Hippocampal formation (tissue), 2 donors: Measurements from ENCODE around the gene HTR6.

Source experiments
- DNase-seq, 2 donors: peaks; one replicate each; lab custom pipeline; 2025; lab: John Stamatoyannopoulos, UW

The HTR6 gene

DNA sequence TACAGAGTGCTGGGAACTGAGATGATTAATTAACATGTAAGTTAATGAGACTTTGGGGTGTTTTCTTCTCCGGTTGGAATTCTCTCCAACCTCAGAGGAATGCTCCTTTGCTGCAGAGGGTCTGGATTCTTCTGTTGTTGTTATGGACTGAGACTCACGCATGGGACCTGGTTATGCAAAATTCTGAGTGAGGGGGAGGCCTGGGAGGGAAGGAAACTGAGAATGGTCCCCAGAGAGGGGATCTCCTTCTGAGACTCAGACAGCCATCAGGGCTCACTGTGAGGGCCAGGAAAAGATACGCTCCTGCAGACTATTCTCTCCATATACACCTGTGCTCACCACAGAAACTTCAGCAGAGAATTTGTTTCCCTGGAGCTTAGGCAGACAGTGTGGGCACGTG, 56.3 kb downstream of the HTR6 start:
- no peak for DNase-seq

DNA sequence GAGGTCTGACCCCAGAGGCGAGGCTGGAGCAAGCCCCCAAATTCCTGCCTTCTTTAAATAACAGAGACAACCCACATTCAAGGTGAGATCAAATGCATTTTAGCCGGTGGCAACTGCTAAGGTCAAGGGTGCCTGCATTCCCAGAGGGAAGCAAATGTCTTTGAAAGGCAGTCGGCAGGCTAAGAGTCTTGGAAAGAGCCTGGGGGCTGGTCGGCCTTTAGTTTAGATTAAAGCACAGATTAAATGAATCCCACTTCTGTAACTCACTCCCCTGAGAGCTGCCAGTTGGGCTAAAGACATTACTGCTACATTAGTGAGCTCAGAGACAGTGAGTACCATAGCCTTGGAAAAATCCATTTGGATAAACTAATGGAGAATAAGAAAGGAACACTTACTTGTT, 59.2 kb downstream of the HTR6 start:
- no peak for DNase-seq

- DNase-seq: no peak
Measured at GRCh38 chr1:19725606-19726005, 60.9 kb downstream of the HTR6 start.

- DNase-seq: peak in 1 of 2 donors; percentile 28
Measured at GRCh38 chr1:19728413-19729145, 63.9 kb downstream of the HTR6 start.

- no peak for DNase-seq
Measured at GRCh38 chr1:19730232-19730631, 65.6 kb downstream of the HTR6 start.
